ENCODE data around the gene SLC6A9.

The SLC6A9 gene

DNA sequence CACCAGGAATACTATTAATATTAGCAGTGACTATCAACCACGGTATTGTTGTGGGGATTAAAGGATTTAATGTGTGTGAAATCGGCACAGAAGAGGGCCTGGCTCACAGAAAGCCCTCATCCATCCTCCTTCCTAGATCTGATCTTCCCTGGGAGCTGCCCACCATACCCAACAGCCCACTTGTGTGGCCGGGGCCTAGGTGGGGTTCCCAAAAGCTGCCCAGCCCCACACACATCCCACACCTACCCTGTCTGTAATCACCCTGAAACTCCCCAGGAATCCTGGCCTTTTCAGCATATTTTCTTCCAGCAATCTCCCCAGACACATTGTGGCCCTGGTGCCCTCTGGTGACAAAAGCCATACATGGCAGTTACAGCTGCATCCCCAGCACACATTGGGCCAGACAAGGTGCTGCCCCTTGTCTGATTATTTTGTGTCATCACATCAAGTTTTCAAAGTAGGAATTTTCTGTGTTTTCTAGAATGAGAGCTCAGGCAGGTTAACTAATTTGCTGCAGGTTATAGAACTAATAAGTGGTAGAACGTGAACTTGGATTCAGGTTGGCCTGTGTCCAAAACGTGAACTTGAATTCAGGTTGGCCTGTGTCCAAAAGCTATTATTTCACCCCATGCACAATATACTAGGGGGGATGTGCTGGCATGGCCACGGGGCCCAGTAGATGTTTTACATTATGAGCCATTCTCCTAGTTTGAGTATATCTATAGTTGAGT is 5.3 kb upstream of the SLC6A9 start:
- peak; percentile 59 for DNase-seq (ENCODE audit: extremely low read depth, low read depth)

DNA sequence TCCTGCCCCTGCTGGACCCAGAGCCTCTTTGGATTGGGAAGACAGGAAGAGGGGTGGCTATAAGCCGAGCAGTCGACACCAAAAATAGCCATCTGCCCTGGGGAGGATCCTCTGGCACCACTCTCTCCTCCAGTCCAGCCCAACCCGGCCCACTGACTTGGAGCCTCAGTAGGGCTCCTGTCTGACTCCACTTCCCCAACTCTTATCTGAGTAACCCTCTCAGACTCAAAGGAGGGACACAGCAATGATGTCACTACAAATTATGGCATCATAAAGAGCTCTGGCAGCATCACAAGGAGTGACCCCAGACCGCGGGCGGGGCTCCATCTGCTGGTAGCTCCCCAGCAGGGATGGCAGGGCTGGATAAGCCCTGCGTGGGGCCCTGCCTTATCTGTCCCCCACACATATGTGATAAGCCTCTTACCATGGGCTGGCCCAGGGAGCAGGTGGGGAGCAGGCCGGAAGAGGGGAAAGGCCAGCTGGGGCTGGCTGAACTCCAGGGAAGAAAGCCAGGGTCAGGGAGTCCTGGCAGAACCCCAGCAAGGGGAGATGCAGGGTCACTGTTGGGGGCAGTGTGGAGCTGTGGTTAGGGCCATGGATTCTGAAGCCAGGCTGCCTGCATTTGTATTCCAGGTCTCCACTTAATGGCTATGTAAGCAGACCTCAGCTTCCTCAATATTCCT is 4.6 kb upstream of the SLC6A9 start:
- H3K4me3 ChIP-seq (replicated peaks; ENCODE audit: low read depth, low read length), result no peak overlapping the region
- TF ChIP-seq, protein P1, sequence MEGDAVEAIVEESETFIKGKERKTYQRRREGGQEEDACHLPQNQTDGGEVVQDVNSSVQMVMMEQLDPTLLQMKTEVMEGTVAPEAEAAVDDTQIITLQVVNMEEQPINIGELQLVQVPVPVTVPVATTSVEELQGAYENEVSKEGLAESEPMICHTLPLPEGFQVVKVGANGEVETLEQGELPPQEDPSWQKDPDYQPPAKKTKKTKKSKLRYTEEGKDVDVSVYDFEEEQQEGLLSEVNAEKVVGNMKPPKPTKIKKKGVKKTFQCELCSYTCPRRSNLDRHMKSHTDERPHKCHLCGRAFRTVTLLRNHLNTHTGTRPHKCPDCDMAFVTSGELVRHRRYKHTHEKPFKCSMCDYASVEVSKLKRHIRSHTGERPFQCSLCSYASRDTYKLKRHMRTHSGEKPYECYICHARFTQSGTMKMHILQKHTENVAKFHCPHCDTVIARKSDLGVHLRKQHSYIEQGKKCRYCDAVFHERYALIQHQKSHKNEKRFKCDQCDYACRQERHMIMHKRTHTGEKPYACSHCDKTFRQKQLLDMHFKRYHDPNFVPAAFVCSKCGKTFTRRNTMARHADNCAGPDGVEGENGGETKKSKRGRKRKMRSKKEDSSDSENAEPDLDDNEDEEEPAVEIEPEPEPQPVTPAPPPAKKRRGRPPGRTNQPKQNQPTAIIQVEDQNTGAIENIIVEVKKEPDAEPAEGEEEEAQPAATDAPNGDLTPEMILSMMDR (IDR thresholded peaks at IDR 0.05; ENCODE audit: low read depth, low read length, missing control alignments), result no peak
- DNase-seq (ENCODE audit: extremely low read depth, low read depth), result no peak

More for the DNA sequence above, 5.3 kb upstream of the SLC6A9 start:
- no peak overlapping the region for H3K4me3 ChIP-seq (replicated peaks; ENCODE audit: low read depth, low read length)
- TF ChIP-seq, protein P1 (IDR thresholded peaks at IDR 0.05; ENCODE audit: low read depth, low read length, missing control alignments), result peak; percentile 82

DNA sequence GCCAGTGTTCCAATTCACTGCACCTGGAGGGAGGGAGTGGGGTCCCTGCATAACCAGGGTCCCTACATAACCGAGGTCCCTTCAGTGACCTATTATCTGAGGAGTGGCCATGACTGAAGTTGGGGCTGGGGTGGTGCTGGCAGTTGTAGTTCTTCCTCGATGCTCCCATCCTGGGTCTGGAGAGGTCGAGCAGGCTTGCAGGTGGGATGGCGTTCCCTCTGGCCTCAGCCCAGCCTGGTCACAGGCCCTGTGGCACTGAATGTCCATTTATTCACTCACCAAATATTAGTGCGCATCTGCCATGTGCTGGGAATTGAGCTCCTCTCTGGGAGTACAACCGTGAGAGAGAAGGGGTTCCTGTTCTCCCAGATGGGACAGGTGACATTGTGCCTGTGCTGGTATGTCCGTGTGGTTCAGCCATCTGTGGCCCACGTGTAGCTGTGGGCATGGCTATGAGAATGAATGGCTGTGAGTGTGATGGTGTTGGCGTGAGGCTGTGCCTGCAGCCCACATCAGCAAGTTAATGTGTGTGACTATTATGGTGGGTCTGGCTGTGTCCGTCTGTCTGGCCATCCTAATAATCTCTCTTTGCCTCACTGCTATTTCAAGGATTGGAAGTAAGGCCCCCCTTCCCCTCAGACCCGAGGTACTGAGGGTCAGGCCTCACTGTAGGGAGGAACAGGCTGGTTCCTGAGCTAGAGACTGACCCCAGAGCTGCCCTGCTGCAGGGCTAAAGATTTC is 3.9 kb upstream of the SLC6A9 start:
- DNase-seq (ENCODE audit: extremely low read depth, low read depth), result no peak
- H3K4me3 ChIP-seq (replicated peaks; ENCODE audit: low read depth, low read length), result no peak overlapping the region
- TF ChIP-seq, protein P1 (IDR thresholded peaks at IDR 0.05; ENCODE audit: low read depth, low read length, missing control alignments), result no peak

GRCh38 chr1:44034423-44034822 is 3.2 kb upstream of the SLC6A9 start:
- no peak for DNase-seq (ENCODE audit: extremely low read depth, low read depth)
- H3K4me3 ChIP-seq (replicated peaks; ENCODE audit: low read depth, low read length), result no peak overlapping the region
- TF ChIP-seq, protein P1 (IDR thresholded peaks at IDR 0.05; ENCODE audit: low read depth, low read length, missing control alignments), result no peak

DNA sequence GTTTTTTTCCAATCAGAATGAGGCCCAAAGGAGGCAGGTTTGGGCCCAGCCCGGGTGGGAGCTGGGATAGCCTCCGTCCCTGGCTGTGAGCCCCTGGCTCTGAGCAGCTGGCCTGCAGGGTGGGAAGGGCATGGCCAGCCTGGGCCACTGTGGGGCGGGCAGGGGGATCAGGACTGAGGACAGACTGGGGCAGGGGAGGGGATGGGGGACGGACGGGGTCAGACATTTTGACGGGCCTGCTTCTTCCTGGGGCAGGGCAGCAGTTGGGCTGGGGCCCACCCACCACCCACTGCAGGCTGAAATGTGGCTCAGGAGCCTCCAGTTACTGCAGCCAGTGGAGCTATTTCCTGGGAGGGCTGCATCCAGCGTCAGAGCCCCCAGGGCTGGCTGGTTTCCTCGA is 2.5 kb upstream of the SLC6A9 start:
- no peak for DNase-seq (ENCODE audit: extremely low read depth, low read depth)
- TF ChIP-seq, protein P1 (IDR thresholded peaks at IDR 0.05; ENCODE audit: low read depth, low read length, missing control alignments), result no peak
- no peak overlapping the region for H3K4me3 ChIP-seq (replicated peaks; ENCODE audit: low read depth, low read length)

DNA sequence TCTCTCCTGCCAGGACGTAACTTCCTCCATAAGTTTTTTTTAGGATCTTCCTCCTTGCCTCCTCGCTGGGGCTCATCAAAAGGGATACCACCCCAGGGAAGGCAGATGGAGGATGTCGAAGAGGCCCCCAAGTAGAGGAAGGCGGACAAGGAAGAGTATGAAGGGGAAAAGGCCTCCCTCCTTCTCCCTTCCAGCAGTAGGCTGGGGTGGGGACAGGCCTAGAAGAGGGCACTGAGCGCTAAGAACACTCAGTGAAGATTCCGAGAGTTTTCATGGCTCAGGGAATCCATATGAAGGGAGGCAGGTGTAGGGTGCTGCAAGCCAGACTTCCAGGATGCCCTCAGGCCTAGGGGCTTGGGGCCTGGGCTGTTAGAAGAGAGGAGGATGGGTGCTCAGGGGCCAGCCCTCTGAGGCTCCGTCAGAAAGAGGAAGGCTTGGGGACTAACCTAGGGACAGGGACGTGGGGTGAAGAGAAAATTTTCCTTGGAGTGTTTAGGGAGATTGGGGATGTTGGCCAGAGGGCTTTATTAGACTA is 1.8 kb upstream of the SLC6A9 start:
- TF ChIP-seq, protein P1 (IDR thresholded peaks at IDR 0.05; ENCODE audit: low read depth, low read length, missing control alignments), result no peak
- H3K4me3 ChIP-seq (replicated peaks; ENCODE audit: low read depth, low read length), result no peak overlapping the region
- DNase-seq (ENCODE audit: extremely low read depth, low read depth), result no peak

Measured in HFF-Myc (cell line).